ENCODE measurements around the gene MRPL43. TPM values are rescaled to one million over a fixed set of nuclear protein-coding genes. Genes with fewer than 3 reads are reported as not detected.

The MRPL43 gene
- total and polyA plus RNA-seq, 2 experiments from 2014 or later = 60.4 to 126 TPM

DNA sequence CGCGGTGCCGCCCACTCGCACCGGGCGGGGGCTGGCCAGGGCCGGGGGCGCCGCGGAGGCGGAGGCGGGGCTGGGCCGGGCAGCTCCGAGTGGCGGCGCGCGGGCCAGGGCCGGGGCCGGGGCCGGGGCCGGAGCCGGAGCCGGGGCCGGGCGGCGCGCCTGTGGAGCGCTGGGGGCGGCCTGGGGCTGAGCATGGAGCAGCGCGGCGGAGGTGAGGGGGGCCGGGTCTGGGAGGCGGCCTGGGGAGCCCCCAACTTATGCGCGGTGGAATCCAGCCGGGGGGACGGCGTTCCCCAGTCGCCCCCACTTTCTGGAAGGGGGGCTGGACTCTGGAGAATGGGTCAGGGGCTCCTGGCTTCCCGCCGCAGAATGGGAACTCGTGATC, 12.4 kb upstream of the MRPL43 start, which contains the start of gene LZTS2:
Gene LZTS2, plus strand, starts transcription at position 67 of the 385 bp plus-strand sequence. CDS start 2,731 bp downstream, outside the sequence.
- peaks cover 33% of the 10 kb centered on the region for H3K4me1 Mint-ChIP-seq
- peaks cover 25% of the 10 kb centered on the region for H3K36me3 Mint-ChIP-seq (ENCODE audit: low read depth)
- 0 out of 2 replicates have a peak, but pooled peaks cover 2% of the 10 kb centered on the region for H4K20me1 ChIP-seq (replicated peaks; ENCODE audit: insufficient read depth)
- peak within 1 kb of the TSS; percentile 90 for H3K4me3 ChIP-seq
- no peaks in the 10 kb centered on the region for H3K9me2 ChIP-seq (ENCODE audit: insufficient read depth)
- H3K27ac Mint-ChIP-seq = peak within 1 kb of the TSS; percentile 92
- H3K27ac ChIP-seq (ENCODE audit: low read depth) = peak within 1 kb of the TSS; percentile 95
- H3K4me2 ChIP-seq = peak within 1 kb of the TSS; percentile 97
- peaks cover 25% of the 10 kb centered on the region for H3F3A ChIP-seq (replicated peaks; ENCODE audit: low read depth)
- no peaks in the 10 kb centered on the region for H3K27me3 ChIP-seq (ENCODE audit: insufficient read depth)
- peak within 1 kb of the TSS; percentile 96 for H3K4me3 Mint-ChIP-seq
- peaks cover 22% of the 10 kb centered on the region for H3K79me2 ChIP-seq (replicated peaks; ENCODE audit: insufficient read depth)
- peak within 1 kb of the TSS; percentile 56 for H2AFZ ChIP-seq
- ATAC-seq (peak; percentile 0; the same call in 2 of the 3 replicates), DNase-seq (ENCODE audit: low spot score) (peak; percentile 43)
- H3K9me3 Mint-ChIP-seq = no peaks in the 10 kb centered on the region; the same call in 2 of the 3 replicates
- H3K4me1 ChIP-seq (ENCODE audit: insufficient read depth) = peaks cover 33% of the 10 kb centered on the region
- H3K36me3 ChIP-seq (ENCODE audit: insufficient read depth) = peaks cover 1% of the 10 kb centered on the region; the same call in 1 of the 2 replicates
- H3K27me3 Mint-ChIP-seq (ENCODE audit: insufficient read depth, low read depth, poor library complexity) = peaks cover 25% of the 10 kb centered on the region
- TF ChIP-seq NANOG (IDR thresholded peaks at IDR 0.05; ENCODE audit: borderline replicate concordance) (no peak), EZH2 (IDR thresholded peaks at IDR 0.05; ENCODE audit: low read depth, unreplicated experiment) (no peak), STAT1 (IDR thresholded peaks at IDR 0.05; ENCODE audit: unreplicated experiment) (no peak), EZH2phosphoT487 (IDR thresholded peaks at IDR 0.05; ENCODE audit: unreplicated experiment) (no peak), ZNF331 (CRISPR knock-in tag; IDR thresholded peaks at IDR 0.05; ENCODE audit: low read depth) (no peak), CREB1 (CRISPR knock-in tag; IDR thresholded peaks at IDR 0.05; ENCODE audit: low read depth) (no peak), POLR2AphosphoS5 (IDR thresholded peaks at IDR 0.05; ENCODE audit: low read depth) (no peak), JUNB (IDR thresholded peaks at IDR 0.05; ENCODE audit: unreplicated experiment) (no peak)
- TF ChIP-seq, protein P1, sequence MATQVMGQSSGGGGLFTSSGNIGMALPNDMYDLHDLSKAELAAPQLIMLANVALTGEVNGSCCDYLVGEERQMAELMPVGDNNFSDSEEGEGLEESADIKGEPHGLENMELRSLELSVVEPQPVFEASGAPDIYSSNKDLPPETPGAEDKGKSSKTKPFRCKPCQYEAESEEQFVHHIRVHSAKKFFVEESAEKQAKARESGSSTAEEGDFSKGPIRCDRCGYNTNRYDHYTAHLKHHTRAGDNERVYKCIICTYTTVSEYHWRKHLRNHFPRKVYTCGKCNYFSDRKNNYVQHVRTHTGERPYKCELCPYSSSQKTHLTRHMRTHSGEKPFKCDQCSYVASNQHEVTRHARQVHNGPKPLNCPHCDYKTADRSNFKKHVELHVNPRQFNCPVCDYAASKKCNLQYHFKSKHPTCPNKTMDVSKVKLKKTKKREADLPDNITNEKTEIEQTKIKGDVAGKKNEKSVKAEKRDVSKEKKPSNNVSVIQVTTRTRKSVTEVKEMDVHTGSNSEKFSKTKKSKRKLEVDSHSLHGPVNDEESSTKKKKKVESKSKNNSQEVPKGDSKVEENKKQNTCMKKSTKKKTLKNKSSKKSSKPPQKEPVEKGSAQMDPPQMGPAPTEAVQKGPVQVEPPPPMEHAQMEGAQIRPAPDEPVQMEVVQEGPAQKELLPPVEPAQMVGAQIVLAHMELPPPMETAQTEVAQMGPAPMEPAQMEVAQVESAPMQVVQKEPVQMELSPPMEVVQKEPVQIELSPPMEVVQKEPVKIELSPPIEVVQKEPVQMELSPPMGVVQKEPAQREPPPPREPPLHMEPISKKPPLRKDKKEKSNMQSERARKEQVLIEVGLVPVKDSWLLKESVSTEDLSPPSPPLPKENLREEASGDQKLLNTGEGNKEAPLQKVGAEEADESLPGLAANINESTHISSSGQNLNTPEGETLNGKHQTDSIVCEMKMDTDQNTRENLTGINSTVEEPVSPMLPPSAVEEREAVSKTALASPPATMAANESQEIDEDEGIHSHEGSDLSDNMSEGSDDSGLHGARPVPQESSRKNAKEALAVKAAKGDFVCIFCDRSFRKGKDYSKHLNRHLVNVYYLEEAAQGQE (IDR thresholded peaks at IDR 0.05; ENCODE audit: unreplicated experiment) = no peak
- TF ChIP-seq, protein P2, sequence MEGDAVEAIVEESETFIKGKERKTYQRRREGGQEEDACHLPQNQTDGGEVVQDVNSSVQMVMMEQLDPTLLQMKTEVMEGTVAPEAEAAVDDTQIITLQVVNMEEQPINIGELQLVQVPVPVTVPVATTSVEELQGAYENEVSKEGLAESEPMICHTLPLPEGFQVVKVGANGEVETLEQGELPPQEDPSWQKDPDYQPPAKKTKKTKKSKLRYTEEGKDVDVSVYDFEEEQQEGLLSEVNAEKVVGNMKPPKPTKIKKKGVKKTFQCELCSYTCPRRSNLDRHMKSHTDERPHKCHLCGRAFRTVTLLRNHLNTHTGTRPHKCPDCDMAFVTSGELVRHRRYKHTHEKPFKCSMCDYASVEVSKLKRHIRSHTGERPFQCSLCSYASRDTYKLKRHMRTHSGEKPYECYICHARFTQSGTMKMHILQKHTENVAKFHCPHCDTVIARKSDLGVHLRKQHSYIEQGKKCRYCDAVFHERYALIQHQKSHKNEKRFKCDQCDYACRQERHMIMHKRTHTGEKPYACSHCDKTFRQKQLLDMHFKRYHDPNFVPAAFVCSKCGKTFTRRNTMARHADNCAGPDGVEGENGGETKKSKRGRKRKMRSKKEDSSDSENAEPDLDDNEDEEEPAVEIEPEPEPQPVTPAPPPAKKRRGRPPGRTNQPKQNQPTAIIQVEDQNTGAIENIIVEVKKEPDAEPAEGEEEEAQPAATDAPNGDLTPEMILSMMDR (conservative IDR thresholded peaks at IDR 0.05; ENCODE audit: low read depth in 2 of 2) = no peak
- TF ChIP-seq, protein P3, sequence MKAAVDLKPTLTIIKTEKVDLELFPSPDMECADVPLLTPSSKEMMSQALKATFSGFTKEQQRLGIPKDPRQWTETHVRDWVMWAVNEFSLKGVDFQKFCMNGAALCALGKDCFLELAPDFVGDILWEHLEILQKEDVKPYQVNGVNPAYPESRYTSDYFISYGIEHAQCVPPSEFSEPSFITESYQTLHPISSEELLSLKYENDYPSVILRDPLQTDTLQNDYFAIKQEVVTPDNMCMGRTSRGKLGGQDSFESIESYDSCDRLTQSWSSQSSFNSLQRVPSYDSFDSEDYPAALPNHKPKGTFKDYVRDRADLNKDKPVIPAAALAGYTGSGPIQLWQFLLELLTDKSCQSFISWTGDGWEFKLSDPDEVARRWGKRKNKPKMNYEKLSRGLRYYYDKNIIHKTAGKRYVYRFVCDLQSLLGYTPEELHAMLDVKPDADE (IDR thresholded peaks at IDR 0.05) = no peak
- TF ChIP-seq, protein P4, sequence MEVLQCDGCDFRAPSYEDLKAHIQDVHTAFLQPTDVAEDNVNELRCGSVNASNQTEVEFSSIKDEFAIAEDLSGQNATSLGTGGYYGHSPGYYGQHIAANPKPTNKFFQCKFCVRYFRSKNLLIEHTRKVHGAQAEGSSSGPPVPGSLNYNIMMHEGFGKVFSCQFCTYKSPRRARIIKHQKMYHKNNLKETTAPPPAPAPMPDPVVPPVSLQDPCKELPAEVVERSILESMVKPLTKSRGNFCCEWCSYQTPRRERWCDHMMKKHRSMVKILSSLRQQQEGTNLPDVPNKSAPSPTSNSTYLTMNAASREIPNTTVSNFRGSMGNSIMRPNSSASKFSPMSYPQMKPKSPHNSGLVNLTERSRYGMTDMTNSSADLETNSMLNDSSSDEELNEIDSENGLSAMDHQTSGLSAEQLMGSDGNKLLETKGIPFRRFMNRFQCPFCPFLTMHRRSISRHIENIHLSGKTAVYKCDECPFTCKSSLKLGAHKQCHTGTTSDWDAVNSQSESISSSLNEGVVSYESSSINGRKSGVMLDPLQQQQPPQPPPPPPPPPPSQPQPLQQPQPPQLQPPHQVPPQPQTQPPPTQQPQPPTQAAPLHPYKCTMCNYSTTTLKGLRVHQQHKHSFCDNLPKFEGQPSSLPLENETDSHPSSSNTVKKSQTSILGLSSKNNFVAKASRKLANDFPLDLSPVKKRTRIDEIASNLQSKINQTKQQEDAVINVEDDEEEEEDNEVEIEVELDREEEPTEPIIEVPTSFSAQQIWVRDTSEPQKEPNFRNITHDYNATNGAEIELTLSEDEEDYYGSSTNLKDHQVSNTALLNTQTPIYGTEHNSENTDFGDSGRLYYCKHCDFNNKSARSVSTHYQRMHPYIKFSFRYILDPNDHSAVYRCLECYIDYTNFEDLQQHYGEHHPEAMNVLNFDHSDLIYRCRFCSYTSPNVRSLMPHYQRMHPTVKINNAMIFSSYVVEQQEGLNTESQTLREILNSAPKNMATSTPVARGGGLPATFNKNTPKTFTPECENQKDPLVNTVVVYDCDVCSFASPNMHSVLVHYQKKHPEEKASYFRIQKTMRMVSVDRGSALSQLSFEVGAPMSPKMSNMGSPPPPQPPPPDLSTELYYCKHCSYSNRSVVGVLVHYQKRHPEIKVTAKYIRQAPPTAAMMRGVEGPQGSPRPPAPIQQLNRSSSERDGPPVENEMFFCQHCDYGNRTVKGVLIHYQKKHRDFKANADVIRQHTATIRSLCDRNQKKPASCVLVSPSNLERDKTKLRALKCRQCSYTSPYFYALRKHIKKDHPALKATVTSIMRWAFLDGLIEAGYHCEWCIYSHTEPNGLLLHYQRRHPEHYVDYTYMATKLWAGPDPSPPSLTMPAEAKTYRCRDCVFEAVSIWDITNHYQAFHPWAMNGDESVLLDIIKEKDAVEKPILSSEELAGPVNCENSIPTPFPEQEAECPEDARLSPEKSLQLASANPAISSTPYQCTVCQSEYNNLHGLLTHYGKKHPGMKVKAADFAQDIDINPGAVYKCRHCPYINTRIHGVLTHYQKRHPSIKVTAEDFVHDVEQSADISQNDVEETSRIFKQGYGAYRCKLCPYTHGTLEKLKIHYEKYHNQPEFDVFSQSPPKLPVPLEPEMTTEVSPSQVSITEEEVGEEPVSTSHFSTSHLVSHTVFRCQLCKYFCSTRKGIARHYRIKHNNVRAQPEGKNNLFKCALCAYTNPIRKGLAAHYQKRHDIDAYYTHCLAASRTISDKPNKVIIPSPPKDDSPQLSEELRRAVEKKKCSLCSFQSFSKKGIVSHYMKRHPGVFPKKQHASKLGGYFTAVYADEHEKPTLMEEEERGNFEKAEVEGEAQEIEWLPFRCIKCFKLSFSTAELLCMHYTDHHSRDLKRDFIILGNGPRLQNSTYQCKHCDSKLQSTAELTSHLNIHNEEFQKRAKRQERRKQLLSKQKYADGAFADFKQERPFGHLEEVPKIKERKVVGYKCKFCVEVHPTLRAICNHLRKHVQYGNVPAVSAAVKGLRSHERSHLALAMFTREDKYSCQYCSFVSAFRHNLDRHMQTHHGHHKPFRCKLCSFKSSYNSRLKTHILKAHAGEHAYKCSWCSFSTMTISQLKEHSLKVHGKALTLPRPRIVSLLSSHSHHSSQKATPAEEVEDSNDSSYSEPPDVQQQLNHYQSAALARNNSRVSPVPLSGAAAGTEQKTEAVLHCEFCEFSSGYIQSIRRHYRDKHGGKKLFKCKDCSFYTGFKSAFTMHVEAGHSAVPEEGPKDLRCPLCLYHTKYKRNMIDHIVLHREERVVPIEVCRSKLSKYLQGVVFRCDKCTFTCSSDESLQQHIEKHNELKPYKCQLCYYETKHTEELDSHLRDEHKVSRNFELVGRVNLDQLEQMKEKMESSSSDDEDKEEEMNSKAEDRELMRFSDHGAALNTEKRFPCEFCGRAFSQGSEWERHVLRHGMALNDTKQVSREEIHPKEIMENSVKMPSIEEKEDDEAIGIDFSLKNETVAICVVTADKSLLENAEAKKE (CRISPR knock-in tag; IDR thresholded peaks at IDR 0.05) = no peak
